ENCODE measurements around the gene PRR4.

Gene PRR4, protein sequence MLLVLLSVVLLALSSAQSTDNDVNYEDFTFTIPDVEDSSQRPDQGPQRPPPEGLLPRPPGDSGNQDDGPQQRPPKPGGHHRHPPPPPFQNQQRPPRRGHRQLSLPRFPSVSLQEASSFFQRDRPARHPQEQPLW

DNA sequence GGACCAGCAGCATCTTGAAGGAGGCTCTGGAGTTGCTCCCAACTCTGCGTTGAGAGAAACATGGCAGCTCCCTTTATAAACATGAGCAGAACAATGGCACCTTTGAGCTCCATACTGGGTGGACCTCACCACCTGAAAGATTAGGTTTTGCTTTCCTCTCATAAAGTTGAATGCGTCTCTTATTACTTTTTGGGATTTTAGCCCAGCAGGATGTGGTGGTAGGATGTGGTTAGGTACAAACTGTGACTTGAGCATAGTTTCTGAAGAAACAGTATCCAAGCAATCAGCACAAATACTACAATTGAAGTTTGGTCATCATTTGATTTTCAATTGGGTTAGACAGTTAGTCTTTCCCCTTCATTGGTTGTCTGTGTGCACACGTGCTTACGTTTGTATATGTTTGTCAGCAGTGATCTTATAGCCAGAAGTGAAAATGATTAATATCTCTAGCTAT lies at the start of gene PRR4:
PRR4 (minus strand) TSS at position 51 of the 454 bp plus-strand sequence; CDS start at position 13, 38 bp downstream.
- DNase-seq = peak in 3 of 6 experiments; percentile 3 to 31 (median 11)

DNA sequence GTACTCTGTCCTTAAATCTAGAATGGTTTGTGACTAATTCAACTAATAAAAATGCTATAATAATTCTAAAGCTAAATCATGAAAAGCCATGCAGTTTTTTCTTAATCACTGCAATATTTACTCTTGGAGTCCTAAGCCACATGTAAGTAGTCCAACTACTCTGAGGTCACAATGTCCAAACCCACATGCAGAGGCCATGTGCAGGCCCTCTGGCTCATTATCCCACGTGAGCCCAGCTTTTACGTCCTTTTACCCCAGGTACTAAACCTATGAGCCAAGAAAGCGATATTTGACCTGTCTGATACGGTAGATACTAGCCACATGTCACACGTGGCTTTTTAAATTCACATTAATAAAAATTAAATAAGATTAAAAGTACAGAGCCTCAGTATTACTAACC lies 47.6 kb upstream of the PRR4 start:
- DNase-seq = no peak

DNA sequence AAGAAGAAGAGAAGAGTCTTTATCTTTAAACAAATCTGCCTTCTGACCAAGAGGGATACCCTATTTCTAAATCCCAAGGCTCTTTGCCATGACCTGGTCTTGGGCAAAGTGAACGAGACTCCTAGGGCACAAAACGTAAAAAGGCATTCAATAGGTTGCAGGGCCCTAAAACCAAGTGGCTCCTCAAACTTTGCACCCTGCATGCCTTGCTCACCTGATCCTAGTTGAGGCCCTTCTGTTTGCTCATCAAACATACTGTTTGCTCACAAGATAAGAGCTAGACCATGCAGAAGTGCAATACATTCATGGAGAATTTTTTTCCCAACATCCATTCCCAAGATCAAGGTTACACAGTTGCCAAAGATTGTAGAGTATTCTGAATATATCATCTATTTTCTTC lies 42.7 kb upstream of the PRR4 start:
- no peak for DNase-seq

DNA sequence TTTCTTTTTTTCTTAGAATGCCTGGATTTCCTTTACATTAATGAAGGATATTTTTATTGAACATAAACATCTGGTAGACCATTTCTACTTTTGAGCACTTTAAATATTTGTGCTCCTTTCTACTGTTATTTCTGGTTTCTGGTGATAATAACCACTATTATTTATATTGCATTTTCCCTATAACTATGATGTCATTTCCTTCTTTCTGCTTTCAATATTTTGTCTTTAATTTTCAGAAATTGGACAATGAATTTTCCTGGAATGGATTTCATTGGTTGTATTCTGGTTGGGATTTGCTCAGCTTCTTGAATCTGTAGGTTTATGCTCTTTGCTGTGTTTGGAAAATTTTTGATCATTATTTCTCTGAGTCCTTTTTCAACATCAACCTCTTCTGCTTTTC lies 40.0 kb upstream of the PRR4 start:
- DNase-seq = no peak

DNA sequence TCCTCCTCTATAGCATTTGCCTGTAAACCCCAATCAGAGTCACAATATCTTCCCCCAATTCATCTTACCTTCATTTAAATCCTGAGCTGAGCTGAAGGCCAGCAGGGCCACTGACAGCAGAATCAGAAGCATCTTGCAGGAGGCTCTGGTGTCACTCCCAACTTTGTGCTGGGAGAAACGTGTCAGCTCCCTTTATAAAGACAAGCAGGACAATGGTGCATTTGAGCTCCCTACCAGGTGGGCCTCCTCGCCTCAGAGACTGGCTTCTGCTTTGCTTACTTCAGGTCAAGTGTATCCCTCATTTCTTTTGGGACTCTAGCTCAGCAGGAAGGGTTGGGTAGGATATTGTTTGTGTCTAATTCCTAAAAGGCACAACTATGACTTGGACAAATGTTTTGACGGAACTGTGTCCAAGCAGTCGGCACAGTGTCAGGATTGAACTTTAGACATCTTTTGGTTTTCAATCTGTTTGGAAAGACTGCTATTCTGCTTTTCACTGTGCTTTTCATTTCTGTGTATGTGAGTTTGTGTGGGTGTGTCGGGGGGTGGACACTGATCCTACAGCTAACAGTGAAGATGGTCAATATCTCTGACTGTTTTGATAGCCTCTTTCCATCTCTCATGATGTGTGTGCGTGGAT lies 34.9 kb upstream of the PRR4 start, which contains the start of gene PRH1:
PRH1 (minus strand) TSS at position 170 of the 640 bp plus-strand sequence; CDS start at position 132, 38 bp downstream.
- no peak for DNase-seq

DNA sequence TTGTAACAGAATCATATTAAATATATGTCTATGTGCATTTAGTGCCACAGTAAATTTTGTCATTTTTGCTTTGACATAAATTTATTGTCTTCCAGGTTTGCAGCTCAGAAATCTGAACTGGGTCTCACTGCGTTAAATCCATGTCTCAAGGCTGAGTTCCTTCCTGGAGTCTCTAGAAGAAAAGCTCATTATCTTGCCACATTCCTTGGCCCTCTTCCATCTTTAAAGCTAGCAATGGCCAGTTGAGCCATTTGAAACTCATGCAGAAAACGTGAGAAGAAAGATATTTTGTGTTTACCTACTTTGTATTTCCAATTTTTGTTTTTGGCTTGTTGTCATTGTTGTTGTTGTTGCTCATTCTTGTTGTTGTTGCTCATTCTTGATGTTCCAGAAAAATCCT lies 24.1 kb upstream of the PRR4 start:
- DNase-seq = no peak

DNA sequence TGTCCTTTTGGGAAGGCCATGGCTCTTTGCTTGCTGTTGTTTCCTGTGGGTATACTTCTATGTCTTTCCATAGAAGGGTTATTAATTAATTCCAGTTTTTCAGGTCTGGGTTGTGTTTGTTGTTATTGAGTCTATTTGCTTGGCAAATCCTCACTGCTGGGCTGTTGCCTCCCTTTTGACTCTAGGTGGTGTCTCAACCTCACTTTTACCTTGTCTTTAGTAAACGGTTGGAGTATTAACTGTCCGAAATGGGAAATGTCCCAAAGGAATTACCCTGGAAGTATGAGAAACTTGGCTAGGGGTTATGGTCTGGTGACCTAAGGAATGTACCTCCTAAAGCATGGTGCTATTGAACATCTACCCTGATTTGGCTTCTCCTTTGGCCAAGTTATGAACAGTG lies 18.1 kb upstream of the PRR4 start:
- no peak for DNase-seq

DNA sequence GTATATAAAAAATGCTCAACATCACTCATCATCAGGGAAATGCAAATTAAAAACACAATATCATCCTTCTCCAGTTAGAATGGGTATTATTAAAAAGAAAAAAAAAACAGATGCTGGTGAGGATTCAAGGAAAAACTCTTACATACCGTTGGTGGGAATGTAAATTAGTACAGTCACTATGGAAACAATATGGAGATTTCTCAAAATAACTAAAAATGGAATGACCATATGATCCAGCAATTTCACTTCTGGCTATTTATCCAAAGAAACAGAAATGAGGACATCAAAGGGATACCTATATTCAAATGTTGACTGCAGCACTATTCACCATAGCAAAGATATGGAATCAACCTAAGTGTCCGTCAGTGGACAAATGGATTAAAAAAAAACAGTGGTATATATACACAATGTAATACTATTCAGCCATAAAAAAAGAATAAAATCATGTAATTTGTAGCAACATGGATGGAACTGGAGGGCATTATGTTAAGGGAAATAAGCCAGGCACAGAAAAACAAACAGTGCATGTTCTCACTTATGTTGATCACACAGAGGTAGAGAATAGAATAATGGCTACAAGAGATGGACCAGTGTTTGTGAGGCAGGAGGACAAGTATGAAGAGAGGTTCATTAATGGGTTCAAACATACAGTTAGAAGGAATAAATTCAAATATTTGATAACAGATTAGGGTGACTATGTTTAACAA lies 14.4 kb upstream of the PRR4 start:
- DNase-seq = no peak

DNA sequence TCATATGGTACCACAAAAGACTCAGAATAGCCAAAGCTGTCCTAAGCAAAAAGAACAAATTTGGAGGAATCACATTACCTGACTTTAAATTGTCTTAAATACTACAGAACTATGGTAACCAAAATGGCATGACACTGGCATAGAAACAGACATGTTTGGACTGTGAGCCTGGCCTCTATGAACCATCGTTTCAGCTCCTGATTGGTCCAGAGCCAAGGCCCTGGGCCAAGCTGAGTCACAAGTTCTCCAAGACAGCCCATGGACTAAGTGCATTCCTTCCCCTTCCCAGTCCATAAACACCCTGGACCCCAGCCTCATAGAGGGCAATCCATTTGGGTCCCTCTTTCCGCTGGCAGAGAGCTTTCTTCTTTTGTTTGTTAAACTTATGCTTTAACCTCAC lies 12.1 kb upstream of the PRR4 start:
- no peak for DNase-seq

DNA sequence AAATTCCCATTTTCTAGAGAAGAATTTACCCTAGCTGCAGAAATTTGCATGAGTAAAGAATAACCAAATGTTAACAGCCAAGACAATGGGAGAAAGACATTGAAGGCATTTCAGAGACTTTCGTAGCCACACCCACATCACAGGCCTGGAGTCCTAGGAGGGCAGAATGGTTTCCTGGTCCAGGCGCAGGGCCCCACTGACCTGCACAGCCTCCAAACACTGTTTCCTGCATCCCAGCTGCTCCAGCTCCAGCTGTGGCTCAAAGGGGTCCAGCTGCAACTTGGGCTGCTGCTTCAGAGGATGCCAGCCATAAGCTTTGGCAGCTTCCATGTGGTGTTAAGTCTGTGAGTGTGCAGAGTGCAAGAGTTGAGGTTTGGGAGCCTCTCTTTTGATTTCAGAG lies 6.5 kb upstream of the PRR4 start:
- no peak for DNase-seq

DNA sequence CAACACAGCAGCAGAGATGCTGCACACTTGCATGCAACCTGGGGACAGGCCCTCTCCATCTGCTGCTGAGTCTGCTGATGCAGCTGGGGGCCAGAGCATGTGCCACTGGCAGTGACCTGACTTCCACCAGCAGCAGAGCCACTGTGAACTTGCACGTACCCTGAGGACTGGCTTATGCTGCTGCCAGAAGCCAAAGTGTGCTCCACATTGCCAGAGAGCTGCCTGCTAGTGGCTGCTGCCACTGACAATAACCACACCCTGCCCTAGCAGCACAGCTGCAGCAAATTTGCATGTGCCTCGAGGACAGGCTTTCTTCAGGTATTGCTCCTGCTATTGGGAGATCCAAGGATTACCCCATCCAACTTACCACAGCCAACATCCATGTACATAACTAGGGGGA lies 4.5 kb upstream of the PRR4 start:
- DNase-seq = no peak

DNA sequence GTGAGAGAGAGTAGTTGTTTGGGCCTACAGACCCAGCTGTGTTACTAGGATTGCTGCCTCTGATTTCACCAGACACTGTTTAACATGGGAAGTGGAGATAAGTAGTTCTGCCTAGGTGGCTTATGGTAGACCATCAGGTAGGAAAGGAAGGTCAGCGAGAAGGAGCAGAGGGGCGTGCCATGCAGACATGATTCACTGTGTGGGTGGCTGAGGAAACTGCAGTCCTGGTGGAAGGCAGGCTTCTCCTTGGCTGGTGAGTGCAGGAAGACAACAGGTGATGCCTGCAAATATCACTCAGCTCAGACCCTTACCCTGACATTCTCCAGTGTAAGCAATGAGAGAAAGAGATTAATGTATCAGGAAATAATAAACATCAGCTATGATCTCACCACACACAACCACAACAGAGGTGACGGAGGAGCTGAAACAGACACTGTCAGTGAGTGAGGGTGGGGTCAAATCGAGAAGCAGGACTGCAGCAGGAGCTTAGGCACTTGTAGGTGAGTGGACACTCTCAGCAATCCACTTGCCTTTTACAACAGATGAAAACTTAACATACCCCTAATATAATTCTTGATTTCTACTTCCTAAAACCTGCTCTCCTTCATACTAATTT lies 2.1 kb upstream of the PRR4 start:
- DNase-seq = no peak

DNA sequence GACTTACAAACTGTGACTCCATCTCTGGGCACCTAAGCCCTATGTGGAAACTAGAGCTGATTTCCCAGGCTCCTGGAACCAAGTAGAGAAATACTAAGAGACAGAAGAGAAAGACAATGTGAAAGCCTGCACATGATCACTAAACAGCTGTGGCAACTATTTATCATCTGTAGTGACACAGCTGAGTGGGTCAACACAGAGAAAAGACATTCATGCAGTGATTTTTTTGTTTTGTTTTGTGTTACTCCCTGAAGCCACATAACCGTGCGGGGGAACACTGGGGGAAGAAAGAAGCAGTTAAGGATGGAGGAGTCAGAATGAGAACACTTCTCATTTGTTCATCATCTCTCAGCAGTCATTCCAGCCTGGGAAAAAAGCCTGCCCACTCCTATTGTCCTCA lies 1.5 kb downstream of the PRR4 start:
- no peak for DNase-seq

DNA sequence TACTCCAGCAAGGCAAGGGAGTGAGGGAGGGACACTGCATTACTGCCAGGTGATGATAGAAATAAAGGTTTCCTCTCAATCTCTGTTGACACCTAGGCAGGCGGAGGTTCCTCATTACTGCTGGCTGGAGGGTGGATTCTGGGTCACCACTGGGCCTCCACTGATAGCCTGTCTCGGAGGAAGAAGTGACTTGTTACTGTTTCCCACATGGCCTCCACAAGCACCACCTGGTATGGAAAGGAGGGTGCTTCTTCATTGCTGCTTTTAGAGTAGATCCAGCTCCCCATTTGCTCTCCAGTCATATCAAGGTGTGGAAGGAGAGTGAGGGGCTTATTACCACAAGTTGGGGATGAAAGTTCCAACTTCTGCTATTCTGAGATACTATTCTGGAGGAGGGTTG lies 6.4 kb downstream of the PRR4 start:
- DNase-seq = no peak

DNA sequence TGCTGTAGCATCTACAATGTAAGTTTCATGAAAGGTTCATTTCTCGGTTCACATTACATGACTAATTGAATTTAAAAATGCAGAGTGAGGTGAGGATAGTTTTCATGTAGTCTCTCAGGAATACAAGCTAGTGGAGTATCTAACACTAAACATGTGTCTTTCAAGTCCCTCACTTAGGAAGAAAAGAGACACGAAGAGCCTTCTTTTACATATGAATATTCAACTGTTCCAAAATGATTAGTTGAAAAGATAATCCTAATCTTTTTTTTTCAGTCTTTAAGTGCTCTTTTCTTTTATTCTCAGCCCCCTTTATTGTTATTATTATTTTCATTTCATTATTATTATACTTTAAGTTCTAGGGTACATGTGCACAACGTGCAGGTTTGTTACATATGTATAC lies 10.8 kb downstream of the PRR4 start:
- DNase-seq = no peak

DNA sequence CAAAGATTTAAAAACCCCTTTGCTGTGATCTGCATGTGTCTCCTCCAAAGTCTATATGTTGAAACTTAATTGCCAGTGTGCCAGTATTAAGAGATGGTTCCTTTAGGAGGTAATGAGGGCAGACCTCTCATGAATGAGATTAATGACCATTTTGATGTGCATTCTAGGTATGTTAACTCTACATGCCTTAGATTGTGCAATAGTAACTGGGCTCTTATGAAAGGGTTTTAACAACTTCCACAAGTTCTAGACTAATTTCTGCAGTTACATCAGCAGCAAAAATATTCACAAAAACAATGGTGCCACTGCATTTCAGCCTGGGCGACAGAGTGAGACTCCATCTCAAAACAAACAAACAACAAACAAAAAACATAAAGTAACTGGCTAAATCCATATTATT lies 19.3 kb downstream of the PRR4 start:
- no peak for DNase-seq

DNA sequence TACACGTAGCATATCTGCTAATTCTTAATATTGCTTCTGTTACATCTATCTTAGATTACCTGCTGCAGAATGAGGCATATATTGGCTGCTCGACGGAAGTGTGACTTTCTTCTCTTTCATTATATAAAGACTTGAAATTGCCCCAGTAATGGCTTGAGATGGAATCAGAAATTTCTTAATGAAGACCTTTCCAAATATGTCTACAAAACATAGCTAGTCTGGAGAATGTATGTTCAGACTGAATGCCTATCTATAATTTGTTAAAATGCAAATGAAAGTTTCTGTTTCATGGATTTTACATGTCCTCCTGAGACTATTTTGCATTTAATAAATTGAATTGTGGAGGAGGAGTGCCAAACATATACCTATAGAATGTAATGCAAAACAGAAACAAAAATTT lies 23.0 kb downstream of the PRR4 start, which contains the start of gene TAS2R10:
TAS2R10 (minus strand) TSS at position 101 of the 400 bp plus-strand sequence; CDS start at position 12, 89 bp downstream.
- DNase-seq = no peak

DNA sequence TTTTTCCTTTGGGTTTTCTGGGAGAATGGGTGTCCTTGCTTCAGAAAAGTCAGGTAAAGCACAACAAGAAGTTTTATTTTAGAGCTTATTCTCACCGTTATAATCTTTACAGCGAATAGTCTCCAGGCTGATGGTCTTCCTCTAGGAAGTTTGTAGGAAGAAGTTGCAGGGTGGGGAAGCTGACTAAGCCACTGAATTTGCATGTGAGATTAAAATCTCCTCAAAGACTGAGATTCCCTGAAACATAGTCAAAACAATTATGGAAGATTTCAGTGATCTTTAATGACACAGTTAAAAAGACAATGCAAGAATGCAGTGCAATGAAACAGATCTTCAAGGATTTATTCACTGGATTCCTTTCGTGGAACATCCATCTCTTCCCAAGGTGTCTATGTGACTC lies 24.3 kb downstream of the PRR4 start:
- no peak for DNase-seq

DNA sequence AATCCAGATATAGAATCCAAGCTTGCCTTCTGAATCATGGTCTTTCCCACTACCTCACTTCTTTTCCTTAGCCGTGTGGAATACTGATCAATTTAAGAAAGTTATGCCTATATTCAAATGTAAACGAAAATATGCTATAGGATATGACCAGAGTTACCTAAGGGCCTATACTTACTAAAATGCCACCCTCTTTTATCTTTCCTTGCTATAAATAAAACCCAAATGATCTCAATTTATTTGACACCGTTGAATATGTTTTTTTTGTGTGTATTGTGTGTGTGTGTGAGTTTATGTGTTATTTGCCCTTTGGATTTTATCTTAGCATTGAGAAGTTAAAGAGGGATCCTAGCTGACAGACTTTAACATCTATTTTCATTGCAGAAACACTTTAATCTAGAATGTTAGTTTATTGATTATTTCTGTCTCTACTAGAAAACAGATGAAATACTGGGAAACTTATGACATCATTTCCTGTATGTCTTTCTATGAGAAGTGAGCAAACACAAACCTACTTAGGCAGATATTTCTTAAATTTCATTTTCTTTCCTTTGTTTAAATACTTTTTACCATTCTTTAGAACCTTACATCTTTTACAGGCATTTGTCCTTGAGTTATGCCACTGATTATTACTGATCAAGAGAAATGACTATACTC lies 37.3 kb downstream of the PRR4 start:
- DNase-seq = no peak

DNA sequence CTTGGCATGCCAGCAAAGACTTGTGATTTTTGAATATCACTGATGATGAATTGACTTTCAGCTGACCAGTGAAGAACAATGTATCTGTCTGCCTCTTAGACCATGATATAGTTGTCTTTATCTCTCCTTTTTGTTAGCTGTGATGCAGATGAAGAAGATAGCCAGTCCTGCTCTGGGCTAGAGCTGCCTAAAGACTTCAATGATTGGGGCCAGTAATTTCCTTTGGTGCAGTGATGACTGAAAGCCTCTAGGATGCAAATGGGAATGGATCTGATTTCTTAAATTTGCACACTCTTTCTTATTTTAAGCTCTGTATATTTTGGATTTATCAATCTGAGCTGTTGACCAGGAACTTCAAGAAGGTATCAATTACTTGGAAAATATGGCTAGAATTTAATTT lies 39.2 kb downstream of the PRR4 start, which contains the start of gene TAS2R9:
TAS2R9 (minus strand) TSS at position 101 of the 400 bp plus-strand sequence; CDS start at position 8, 93 bp downstream.
- no peak for DNase-seq

DNA sequence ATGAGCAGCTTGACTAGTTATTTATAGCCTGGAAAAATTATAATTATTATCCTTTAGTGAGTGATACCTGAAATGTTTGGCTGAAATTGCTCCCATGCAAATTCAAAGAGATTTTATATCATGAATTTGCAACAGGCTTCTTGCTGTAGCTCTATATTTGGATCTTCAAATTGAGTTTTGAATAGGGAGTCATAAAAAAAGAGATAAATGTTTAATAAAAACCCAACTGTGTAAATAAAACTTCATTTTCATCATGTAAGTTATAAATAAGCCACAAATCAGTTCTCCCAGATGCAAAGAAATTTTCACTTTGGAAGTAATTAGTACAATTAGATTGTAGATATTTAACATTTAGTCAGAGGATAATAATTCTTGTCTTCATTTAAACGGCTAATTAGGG lies 42.1 kb downstream of the PRR4 start, which contains the start of gene TAS2R8:
TAS2R8 (minus strand) TSS at position 101 of the 400 bp plus-strand sequence. CDS start 306 bp downstream, outside the sequence.
- DNase-seq = no peak

DNA sequence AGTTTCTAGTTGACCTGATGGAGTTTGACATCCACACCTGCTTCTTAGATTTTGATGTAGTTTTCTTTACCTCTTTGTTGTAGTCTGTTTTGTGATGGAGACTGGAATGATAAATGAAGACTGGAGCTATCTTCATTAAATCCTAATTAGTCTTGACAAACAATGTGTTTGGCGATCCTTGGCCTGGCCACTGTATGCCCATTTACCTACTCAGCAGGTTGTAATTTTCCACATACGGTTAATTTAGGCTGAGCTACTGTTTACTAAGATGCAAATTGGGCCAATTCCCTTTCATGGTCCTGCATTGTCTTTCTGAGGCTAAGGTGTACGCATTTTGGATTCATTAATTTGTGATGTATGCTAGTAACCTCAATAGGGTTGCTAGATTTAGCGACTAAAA lies 46.7 kb downstream of the PRR4 start, which contains the start of gene TAS2R7:
TAS2R7 (minus strand) TSS at position 41 of the 400 bp plus-strand sequence. CDS start 57 bp downstream, outside the sequence.
- no peak for DNase-seq

DNA sequence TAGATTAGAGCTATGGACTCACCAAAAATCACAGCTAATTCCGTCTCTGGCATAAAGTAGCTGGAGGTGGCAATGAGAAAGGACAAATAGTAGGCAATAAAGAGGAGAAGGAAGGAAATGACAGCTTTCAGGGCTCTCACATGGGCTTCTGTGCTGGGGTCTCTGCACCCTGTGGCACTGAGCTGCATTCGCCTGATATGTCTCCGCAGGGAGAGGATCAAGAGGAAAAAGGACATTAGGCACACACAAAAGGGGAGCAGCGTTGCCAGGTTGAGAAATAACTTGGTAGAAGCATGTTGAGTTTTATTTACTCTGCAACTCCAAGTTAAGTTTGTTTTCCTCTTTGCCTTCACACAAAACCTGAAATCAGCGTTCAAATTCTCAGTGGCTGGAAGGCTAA lies 47.5 kb downstream of the PRR4 start:
- no peak for DNase-seq
